ENCODE measurements around the gene RAD21L1.
A peak's percentile ranks its signal among the peaks of the same experiment; 100 is the strongest.

RAD21L1 gene

GRCh38 chr20:1278993-1279392 lies 53.1 kb downstream of the RAD21L1 start:
- Histone ChIP-seq H3K27ac (no peak overlapping the region), H3K4me3 (no peak overlapping the region)
- DNase-seq (ENCODE audit: low spot score): no peak
- TF ChIP-seq, protein P1, sequence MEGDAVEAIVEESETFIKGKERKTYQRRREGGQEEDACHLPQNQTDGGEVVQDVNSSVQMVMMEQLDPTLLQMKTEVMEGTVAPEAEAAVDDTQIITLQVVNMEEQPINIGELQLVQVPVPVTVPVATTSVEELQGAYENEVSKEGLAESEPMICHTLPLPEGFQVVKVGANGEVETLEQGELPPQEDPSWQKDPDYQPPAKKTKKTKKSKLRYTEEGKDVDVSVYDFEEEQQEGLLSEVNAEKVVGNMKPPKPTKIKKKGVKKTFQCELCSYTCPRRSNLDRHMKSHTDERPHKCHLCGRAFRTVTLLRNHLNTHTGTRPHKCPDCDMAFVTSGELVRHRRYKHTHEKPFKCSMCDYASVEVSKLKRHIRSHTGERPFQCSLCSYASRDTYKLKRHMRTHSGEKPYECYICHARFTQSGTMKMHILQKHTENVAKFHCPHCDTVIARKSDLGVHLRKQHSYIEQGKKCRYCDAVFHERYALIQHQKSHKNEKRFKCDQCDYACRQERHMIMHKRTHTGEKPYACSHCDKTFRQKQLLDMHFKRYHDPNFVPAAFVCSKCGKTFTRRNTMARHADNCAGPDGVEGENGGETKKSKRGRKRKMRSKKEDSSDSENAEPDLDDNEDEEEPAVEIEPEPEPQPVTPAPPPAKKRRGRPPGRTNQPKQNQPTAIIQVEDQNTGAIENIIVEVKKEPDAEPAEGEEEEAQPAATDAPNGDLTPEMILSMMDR (IDR thresholded peaks at IDR 0.05): no peak

DNA sequence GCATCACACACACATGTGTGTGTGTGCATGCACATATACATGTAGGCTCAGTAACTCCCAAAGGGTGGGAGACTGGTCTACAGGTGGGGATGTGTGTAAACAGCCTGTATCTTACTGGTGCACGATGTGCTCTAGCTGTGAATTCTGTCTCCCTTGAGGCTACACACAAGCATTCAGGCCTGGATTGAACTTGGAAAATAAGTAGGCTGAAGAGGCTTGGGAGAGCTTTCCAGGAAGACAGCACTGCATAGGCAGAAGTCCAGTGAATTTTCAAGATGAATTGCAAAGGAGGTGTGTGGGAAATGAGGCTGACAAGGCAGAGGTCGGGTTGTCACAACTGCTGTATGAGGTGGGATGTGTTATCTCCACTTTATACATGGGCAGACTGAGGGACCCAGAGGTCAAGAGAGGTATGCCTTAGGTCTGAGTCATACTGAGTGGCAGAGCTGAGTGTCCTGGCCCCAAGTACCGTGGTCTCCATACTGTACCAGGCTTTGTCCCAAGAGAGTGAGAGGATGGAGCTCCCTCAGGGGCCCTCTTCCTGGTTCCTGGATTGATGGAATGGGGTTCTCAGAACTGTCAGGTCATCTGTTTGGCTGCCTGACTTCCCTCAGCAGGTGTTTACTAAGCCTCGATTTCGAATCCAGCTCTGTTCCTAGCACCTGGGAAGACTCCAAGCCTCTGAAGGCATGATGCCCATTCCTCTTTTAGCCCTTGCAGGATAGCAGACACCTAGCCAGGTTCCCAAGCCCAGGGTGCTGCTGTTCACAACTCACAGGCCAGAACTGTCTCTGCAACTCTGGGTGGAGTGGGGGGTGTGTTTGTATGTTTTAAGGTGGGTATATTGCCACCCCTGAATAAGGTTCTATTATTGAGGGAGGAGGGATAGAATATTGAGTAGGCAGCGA lies 54.6 kb downstream of the RAD21L1 start:
- DNase-seq (ENCODE audit: low spot score): peak; percentile 50
- Histone ChIP-seq H3K27ac (no peak overlapping the region), H3K4me3 (no peak overlapping the region)
- TF ChIP-seq, protein P1 (IDR thresholded peaks at IDR 0.05): no peak

DNA sequence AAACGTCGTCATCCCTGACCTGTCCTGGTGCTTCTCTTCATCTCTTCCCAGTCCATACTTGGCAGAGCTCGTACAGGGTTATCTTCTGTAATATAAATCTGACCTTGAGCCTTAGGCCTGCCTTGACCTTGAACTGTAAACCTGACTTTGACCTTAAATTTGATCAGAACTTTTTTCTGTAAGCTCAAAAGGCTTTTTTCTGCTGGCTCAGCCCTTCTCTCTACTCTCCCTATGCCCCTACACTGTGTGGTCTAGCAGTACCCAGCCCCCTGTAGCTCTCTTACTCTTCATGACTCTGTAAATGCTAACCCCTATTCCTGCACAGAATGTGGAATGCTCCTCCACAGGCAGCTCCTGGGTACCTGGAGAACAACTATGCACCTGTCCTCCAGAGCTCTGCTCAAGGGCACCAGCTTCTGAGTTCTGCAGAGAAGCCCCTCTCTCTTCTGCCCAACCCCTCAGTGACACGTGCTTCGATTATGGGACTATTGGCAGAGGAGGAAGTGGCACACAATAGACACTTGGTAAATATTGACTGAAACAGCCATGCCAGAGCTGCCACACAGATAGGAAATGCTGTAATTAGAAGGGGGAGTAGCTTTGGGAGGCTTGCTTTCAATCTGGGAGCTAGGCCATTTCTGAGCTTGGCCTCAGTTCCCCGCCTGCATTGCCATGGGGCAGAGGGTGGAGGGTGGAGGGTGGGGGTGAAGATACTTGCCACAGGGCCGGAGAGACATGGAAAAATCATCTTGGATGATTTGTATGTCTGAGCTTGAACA lies 55.6 kb downstream of the RAD21L1 start:
- Histone ChIP-seq H3K4me3 (no peak overlapping the region), H3K27ac (no peak overlapping the region)
- TF ChIP-seq, protein P1 (IDR thresholded peaks at IDR 0.05): no peak
- peak; percentile 33 for DNase-seq (ENCODE audit: low spot score)

- DNase-seq (ENCODE audit: low spot score): peak; percentile 38
- TF ChIP-seq, protein P1 (IDR thresholded peaks at IDR 0.05): no peak
- Histone ChIP-seq H3K27ac (no peak overlapping the region), H3K4me3 (no peak overlapping the region)
Observed at GRCh38 chr20:1282966-1283365, 57.1 kb downstream of the RAD21L1 start.

DNA sequence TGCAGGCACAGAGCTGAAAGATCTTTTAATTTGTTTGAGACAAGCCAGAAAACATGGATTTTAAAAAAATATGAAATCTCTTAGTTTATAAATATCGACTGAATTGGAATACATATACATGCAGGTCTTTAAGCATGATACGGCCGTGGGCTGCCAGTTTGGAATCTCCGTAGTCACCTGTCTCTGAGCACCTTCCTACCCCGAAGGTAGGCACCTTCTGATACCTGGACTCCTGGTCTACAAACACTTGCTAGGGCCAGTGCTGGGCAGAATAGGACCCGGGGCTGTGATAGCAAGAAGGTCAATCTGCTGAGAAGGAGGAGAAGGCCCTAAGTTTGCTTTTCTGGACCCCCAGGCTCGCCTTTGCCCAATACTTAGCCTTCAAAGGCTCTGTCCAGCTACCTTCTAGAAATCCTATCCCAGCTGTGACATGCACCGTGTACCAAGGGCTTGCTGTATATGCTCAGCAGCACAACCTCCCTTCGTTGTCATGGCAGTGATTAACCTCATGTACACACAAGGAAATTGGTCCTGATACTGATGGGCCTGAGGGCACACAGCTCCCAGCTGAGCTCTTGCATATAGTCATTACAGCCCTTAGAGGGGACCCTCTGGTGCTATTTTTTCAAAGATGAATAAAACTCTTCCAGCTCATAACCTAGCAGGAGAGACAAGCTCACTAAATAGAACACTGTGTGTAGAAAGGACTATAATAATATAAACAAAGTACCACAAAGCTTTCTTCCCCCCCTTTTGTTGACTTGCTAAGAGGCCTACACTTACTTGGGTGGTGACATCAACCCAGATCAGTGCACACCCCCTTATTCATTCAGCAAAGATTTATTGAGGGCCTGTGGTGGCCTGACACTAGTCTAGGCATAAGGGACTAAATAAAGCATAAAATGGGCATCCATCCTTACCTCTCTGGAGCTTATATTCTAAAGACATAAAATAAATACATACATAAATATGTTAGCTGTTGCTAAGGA lies 58.0 kb downstream of the RAD21L1 start:
- no peak overlapping the region for H3K27ac ChIP-seq
- TF ChIP-seq, protein P1 (IDR thresholded peaks at IDR 0.05): no peak
- DNase-seq (ENCODE audit: low spot score): peak; percentile 12
- H3K4me3 ChIP-seq: no peak overlapping the region

DNA sequence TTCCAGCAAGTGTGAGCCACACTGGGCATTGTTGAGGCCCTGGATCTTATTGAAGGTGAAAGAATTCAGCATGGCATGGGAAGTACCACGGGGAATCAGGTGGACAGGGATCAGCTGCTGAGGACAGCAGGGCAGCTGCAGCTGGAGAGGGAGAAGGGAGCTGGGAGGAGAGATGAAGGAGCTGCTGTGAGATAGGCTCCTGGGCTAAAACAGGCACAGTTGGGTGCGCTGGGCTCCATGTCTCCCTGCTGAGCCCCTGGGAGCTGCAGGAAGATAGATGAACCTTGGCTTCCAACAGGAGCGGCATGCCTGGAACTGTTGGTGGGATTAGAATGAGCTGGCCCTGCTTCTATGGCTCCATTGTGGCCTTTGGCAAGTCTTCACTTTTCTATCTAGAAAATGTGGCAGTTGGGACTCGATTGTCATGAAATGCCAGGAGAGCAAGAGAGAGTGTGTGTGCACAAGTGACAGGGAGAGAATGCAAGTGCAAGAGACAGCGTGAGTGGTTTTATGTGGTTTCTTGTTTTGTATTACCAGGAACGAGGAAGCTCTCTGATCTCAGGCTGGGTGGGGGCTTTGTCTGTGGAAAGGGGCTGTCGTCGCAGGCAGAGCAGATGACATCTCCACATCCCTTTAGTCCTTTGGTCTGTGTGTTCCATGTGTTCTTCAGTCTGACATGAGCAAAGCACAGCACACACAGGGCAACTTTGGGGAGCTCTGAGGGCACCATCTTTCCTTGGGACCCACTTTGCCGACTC lies 60.6 kb downstream of the RAD21L1 start:
- peak; percentile 17 for DNase-seq (ENCODE audit: low spot score)
- Histone ChIP-seq H3K4me3 (no peak overlapping the region), H3K27ac (no peak overlapping the region)
- TF ChIP-seq, protein P1 (IDR thresholded peaks at IDR 0.05): no peak

Measured in coronary artery (tissue), 2 donors.